Chondrocyte (in vitro differentiated cells): ENCODE measurements around the gene SPRN. TPM values are rescaled to one million over a fixed set of nuclear protein-coding genes. Genes with fewer than 3 reads are reported as not detected.

Experiments used
- DNase-seq: peaks from one replicate; pipeline ENCODE4 v3.0.0; 2021; ENCODE audit warnings: mixed read lengths, low spot score
- H3K27ac Mint-ChIP-seq: one replicate; pipeline ENCODE4 v1.8.0; 2021; ENCODE audit warnings: mild to moderate bottlenecking, moderate library complexity, mixed read lengths; ENCODE audit not compliant: unreplicated experiment
- H3K27me3 Mint-ChIP-seq: 2 replicates; pipeline ENCODE4 v1.8.0; 2021; ENCODE audit warnings: low read depth, mixed read lengths
- H3K36me3 Mint-ChIP-seq: 2 replicates; pipeline ENCODE4 v1.8.0; 2021; ENCODE audit warnings: low read depth, mixed read lengths
- H3K4me1 Mint-ChIP-seq: 2 replicates; pipeline ENCODE4 v1.8.0; 2021; ENCODE audit warnings: low read depth, mild to moderate bottlenecking, mixed read lengths
- H3K4me3 Mint-ChIP-seq: one replicate; pipeline ENCODE4 v1.8.0; 2021; ENCODE audit warnings: mild to moderate bottlenecking, moderate library complexity, mixed read lengths; ENCODE audit not compliant: unreplicated experiment
- H3K9me3 Mint-ChIP-seq: 2 replicates; pipeline ENCODE4 v1.8.0; 2021; ENCODE audit warnings: low read depth, mixed read lengths
- total RNA-seq: library from RNA; stranded (reverse); gene quantifications from 3 replicates; pipeline ENCODE4 v1.2.1, GENCODE V29; 2021
- TF ChIP-seq, protein P1 (sequence below): fragments of 200-600 bp; sonication (generic); IDR thresholded peaks from 2 replicates; pipeline ENCODE4 v1.5.0; 2021; ENCODE audit warnings: antibody characterized with exemption, mild to moderate bottlenecking, moderate library complexity

Gene SPRN
- total RNA-seq, 1 donor from 2014 or later: 6.5 TPM

DNA sequence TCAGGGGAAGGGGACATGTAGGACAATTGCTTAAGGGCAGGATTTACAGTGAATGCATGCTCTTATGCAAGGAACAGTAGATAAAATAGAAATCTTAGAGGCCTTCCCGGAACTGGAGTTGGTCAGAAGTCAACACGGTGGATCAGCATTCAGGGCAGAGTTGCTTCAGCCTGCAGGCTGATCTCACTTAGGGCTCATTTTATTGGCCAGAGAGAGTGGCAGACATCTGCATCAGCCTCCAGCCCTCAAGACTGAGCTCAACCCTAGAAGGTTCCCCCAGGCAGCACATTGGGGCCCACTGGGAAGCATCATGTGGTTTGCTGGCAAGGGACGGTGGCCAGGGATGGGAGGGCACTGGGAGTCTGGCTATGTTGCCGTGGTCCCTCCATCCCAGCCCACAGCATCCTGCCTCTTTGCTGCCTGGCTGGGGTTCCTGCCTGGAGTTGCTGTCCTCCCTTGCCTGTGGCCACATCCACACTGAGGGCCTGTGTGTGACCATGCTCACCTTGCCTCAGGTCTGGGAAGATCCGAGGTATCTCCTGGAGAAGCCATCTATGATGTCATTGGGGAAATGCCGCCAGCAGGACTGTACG is 42.4 kb upstream of the SPRN start:
- H3K9me3 Mint-ChIP-seq: peaks cover 15% of the 10 kb centered on the region
- no peak overlapping the region for H3K27ac Mint-ChIP-seq
- no peak overlapping the region for H3K4me3 Mint-ChIP-seq
- no peaks in the 10 kb centered on the region for H3K4me1 Mint-ChIP-seq
- no peaks in the 10 kb centered on the region for H3K27me3 Mint-ChIP-seq
- H3K36me3 Mint-ChIP-seq: peaks cover 21% of the 10 kb centered on the region
- TF ChIP-seq, protein P1, sequence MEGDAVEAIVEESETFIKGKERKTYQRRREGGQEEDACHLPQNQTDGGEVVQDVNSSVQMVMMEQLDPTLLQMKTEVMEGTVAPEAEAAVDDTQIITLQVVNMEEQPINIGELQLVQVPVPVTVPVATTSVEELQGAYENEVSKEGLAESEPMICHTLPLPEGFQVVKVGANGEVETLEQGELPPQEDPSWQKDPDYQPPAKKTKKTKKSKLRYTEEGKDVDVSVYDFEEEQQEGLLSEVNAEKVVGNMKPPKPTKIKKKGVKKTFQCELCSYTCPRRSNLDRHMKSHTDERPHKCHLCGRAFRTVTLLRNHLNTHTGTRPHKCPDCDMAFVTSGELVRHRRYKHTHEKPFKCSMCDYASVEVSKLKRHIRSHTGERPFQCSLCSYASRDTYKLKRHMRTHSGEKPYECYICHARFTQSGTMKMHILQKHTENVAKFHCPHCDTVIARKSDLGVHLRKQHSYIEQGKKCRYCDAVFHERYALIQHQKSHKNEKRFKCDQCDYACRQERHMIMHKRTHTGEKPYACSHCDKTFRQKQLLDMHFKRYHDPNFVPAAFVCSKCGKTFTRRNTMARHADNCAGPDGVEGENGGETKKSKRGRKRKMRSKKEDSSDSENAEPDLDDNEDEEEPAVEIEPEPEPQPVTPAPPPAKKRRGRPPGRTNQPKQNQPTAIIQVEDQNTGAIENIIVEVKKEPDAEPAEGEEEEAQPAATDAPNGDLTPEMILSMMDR: no peak
- no peak for DNase-seq

- DNase-seq: peak; percentile 84
- H3K9me3 Mint-ChIP-seq: peaks cover 15% of the 10 kb centered on the region
- TF ChIP-seq, protein P1: no peak
- no peak overlapping the region for H3K27ac Mint-ChIP-seq
- no peaks in the 10 kb centered on the region for H3K27me3 Mint-ChIP-seq
- H3K4me1 Mint-ChIP-seq: no peaks in the 10 kb centered on the region
- H3K36me3 Mint-ChIP-seq: peaks cover 25% of the 10 kb centered on the region
- H3K4me3 Mint-ChIP-seq: no peak overlapping the region
These were observed 41.6 kb upstream of the SPRN start for GRCh38 chr10:133465950-133466474.

- Mint-ChIP-seq H3K4me1 (no peaks in the 10 kb centered on the region), H3K36me3 (peaks cover 24% of the 10 kb centered on the region), H3K9me3 (peaks cover 15% of the 10 kb centered on the region), H3K4me3 (no peak overlapping the region), H3K27ac (no peak overlapping the region), H3K27me3 (no peaks in the 10 kb centered on the region)
- peak; percentile 73 for DNase-seq
- TF ChIP-seq, protein P1: no peak
These were observed 40.9 kb upstream of the SPRN start for GRCh38 chr10:133465191-133465949.

- Mint-ChIP-seq H3K27me3 (no peaks in the 10 kb centered on the region), H3K4me3 (no peak overlapping the region), H3K27ac (no peak overlapping the region), H3K9me3 (peaks cover 10% of the 10 kb centered on the region), H3K4me1 (no peaks in the 10 kb centered on the region), H3K36me3 (peaks cover 20% of the 10 kb centered on the region)
- TF ChIP-seq, protein P1: no peak
- peak; percentile 80 for DNase-seq
These were observed 40.2 kb upstream of the SPRN start for GRCh38 chr10:133464582-133465031.

- peaks cover 10% of the 10 kb centered on the region for H3K9me3 Mint-ChIP-seq
- peaks cover 10% of the 10 kb centered on the region for H3K36me3 Mint-ChIP-seq
- H3K4me3 Mint-ChIP-seq: no peak overlapping the region
- no peak overlapping the region for H3K27ac Mint-ChIP-seq
- no peaks in the 10 kb centered on the region for H3K27me3 Mint-ChIP-seq
- TF ChIP-seq, protein P1: no peak
- H3K4me1 Mint-ChIP-seq: no peaks in the 10 kb centered on the region
- DNase-seq: no peak
These were observed 38.3 kb upstream of the SPRN start for GRCh38 chr10:133462512-133463305.
